Fibroblast of mammary gland (primary cell): ENCODE results near the gene GSTK1.

ENCODE experiments used
- DNase-seq: peaks from one replicate; pipeline ENCODE4 v3.0.0-alpha.2; 2010; ENCODE audit warnings: low read depth
- H3K4me3 ChIP-seq: 2 replicates; pipeline ENCODE4 v1.5.1; 2011; ENCODE audit warnings: low read depth, mild to moderate bottlenecking, low read length, moderate library complexity; ENCODE audit not compliant: control insufficient read depth
- CTCF ChIP-seq: conservative IDR thresholded peaks from 2 replicates; pipeline ENCODE4 v1.5.1; 2011; ENCODE audit warnings: low read depth, low read length, inconsistent platforms; ENCODE audit not compliant: control insufficient read depth, insufficient read depth

Gene GSTK1

GRCh38 chr7:143238289-143238980, 24.8 kb upstream of the GSTK1 start:
- TF ChIP-seq CTCF: no peak
- no peak for DNase-seq
- H3K4me3 ChIP-seq: no peak overlapping the region

DNA sequence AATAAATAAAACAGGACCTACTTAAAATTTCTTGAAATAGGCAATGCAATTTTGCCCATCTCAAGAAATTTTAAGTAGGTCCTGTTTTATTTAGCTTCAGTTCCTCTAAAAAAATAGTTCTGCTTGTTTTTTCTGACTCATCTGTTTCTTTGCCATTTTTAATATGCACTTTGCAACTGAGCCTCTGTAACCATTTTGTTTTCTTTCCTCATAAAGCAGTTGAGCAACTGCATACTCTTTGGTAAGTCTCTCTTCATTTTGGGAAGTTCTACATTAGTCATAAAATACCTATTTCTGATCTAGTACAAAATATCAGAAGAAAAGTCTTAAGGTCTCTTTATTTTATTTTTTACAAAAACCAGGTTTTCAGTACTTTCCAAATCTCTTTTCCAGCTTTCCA, 23.4 kb upstream of the GSTK1 start:
- no peak for TF ChIP-seq CTCF
- peak; percentile 77 for DNase-seq
- no peak overlapping the region for H3K4me3 ChIP-seq

- peak; percentile 96 for TF ChIP-seq CTCF
- peak; percentile 85 for DNase-seq
- no peak overlapping the region for H3K4me3 ChIP-seq
Measured at GRCh38 chr7:143240291-143241168, 22.7 kb upstream of the GSTK1 start.

GRCh38 chr7:143242306-143242705, 20.9 kb upstream of the GSTK1 start:
- no peak for TF ChIP-seq CTCF
- H3K4me3 ChIP-seq: no peak overlapping the region
- no peak for DNase-seq

DNA sequence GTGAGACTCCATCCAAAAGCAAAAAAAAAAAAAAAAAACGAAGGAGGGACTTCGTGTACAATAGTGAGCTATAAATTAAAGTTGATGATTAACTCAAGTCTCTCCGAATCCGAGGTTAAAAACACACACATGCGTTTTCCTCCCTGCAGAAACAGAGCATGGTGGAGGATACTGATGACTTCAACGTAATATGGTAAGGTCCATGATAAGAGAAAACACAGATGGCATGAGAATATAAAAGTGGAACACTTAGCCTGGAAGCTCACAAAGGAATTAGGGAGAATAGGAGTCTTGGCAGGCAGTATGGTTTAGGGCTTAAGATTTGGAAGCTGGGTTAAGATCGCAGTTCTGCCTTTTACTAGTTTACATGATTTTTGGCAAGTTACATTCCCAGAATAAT, 20.1 kb upstream of the GSTK1 start:
- DNase-seq: no peak
- no peak overlapping the region for H3K4me3 ChIP-seq
- no peak for TF ChIP-seq CTCF

GRCh38 chr7:143243614-143244013, 19.6 kb upstream of the GSTK1 start:
- TF ChIP-seq CTCF: no peak

More at GRCh38 chr7:143243614-143244013, 19.6 kb upstream of the GSTK1 start:
- no peak overlapping the region for H3K4me3 ChIP-seq
- no peak for DNase-seq
